IPS DF 6.9 (cell line): ENCODE results near the gene IFNL3.
A peak's percentile ranks its signal among the peaks of the same experiment; 100 is the strongest.
"Not testable (repeated sequence)": the region's sequence is repeated elsewhere in the genome, so short reads cannot be mapped to it uniquely, and the experiment has no call there.

Experiments used
- DNase-seq: peaks from one replicate; pipeline ENCODE4 v3.0.0-alpha.2; 2013; ENCODE audit warnings: low read depth, low spot score
- H3K27ac ChIP-seq: one replicate; pipeline ENCODE4 v1.5.1; 2013; ENCODE audit warnings: low read length, control low read depth
- H3K27me3 ChIP-seq: 2 replicates; pipeline ENCODE4 v1.6.1; 2013; ENCODE audit warnings: mild to moderate bottlenecking, low read length; ENCODE audit not compliant: control insufficient read depth, insufficient read depth
- H3K36me3 ChIP-seq: 2 replicates; pipeline ENCODE4 v1.6.1; 2013; ENCODE audit warnings: low read length; ENCODE audit not compliant: control insufficient read depth, insufficient read depth
- H3K4me1 ChIP-seq: 2 replicates; pipeline ENCODE4 v1.6.1; 2013; ENCODE audit warnings: low read length; ENCODE audit not compliant: control insufficient read depth, insufficient read depth
- H3K4me3 ChIP-seq: 2 replicates; pipeline ENCODE4 v1.5.1; 2013; ENCODE audit warnings: mild to moderate bottlenecking, low read length
- H3K9me3 ChIP-seq: 2 replicates; pipeline ENCODE4 v1.6.1; 2013; ENCODE audit warnings: low read length, inconsistent platforms; ENCODE audit not compliant: control insufficient read depth, insufficient read depth
- WGBS: extraction: QIAGEN DNeasy Blood & Tissue Kit; methylation state at CpG from one replicate; pipeline ENCODE4 v1.1.7; 2013; ENCODE audit warnings: mixed read lengths, missing lambda C conversion rate; ENCODE audit not compliant: insufficient read length, insufficient coverage; 5-methylcytosine and 5-hydroxymethylcytosine counted together

The IFNL3 gene

DNA sequence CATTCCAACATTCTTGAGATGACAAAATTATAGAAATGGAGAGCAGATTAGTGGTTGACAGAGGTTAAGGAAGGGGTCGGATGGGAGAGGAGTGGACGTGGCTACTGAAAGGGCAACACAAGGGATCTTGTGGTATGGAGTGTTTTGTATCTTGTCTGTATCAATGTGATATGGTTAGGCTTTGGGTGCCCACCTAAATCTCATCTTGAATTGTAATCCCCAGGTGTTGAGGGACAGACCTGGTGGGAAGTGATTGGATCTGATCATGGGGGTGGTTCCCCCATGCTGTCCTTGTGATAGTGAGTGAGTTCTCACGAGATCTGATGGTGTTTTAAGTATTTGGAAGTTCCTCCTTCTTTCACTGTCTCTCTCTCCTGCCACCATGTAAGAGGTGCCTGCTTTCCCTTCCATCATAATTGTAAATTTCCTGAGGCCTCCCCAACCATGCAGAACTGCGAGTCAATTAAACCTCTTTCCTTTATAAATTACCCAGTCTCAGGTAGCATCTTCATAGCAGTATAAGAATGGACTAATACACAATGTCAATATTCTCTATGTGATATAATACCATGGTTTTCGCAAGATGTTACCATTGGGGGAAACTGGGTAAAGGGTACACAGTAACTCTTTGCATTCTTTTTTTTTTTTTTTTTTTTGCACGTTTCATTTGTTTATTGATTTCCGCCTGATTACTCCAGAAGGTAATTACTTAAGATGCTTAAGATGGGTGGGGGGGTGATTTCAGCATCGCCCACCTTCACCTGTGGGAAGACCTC, 8.8 kb upstream of the IFNL3 start:
- Histone ChIP-seq H3K27ac (no peak overlapping the region), H3K27me3 (peaks cover 20% of the 10 kb centered on the region), H3K4me1 (no peaks in the 10 kb centered on the region), H3K36me3 (no peaks in the 10 kb centered on the region), H3K4me3 (no peak overlapping the region), H3K9me3 (no peaks in the 10 kb centered on the region)
- WGBS = no CpG with 5 or more reads among the region's 8 CpGs
- DNase-seq = no peak

GRCh38 chr19:39252458-39252857, 7.7 kb upstream of the IFNL3 start:
- peaks cover 31% of the 10 kb centered on the region for H3K27me3 ChIP-seq
- no peak for DNase-seq
- H3K9me3 ChIP-seq = no peaks in the 10 kb centered on the region
- H3K27ac ChIP-seq = no peak overlapping the region
- H3K4me1 ChIP-seq = no peaks in the 10 kb centered on the region
- no peaks in the 10 kb centered on the region for H3K36me3 ChIP-seq
- WGBS = no CpG with 5 or more reads among the region's 3 CpGs
- H3K4me3 ChIP-seq = no peak overlapping the region

DNA sequence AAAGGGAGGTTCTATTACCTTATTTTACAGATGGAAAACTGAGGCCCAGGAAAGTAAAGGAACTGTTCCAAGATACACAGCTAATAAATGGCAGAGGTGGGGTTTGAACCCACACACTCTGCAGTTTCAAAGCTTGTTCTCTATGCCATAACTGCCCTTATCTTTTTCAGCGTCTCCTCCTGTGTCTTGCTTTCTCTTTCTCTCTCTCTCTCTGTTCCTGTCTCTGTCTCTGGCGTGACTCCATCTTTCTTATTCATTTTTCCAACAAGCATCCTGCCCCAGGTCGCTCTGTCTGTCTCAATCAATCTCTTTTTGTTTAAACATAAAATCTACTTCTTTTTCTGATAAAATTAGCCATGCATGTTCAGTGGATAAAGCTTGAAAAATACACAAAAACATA, 7.0 kb upstream of the IFNL3 start:
- no CpG with 5 or more reads among the region's 3 CpGs for WGBS
- Histone ChIP-seq H3K36me3 (no peaks in the 10 kb centered on the region), H3K27ac (no peak overlapping the region), H3K9me3 (no peaks in the 10 kb centered on the region), H3K27me3 (peaks cover 35% of the 10 kb centered on the region), H3K4me1 (0 out of 2 replicates have a peak, but pooled peaks cover 2% of the 10 kb centered on the region), H3K4me3 (no peak overlapping the region)
- no peak for DNase-seq

GRCh38 chr19:39251081-39251480, 6.3 kb upstream of the IFNL3 start:
- WGBS = no CpG with 5 or more reads among the region's 5 CpGs
- Histone ChIP-seq H3K4me1 (0 out of 2 replicates have a peak, but pooled peaks cover 2% of the 10 kb centered on the region), H3K4me3 (no peak overlapping the region), H3K36me3 (no peaks in the 10 kb centered on the region), H3K9me3 (no peaks in the 10 kb centered on the region), H3K27me3 (peaks cover 35% of the 10 kb centered on the region), H3K27ac (no peak overlapping the region)
- DNase-seq = no peak

- Histone ChIP-seq H3K9me3 (no peaks in the 10 kb centered on the region), H3K27me3 (peaks cover 35% of the 10 kb centered on the region), H3K36me3 (no peaks in the 10 kb centered on the region), H3K27ac (no peak within 1 kb of the TSS), H3K4me1 (0 out of 2 replicates have a peak, but pooled peaks cover 2% of the 10 kb centered on the region), H3K4me3 (peak within 1 kb of the TSS; percentile 21; the same call in 1 of the 2 replicates)
- DNase-seq = no peak
- WGBS = no CpG with 5 or more reads among the region's 13 CpGs
Observed at GRCh38 chr19:39248806-39249205, 4.0 kb upstream of the IFNL3 start, which contains the start of gene IFNL4. Gene IFNL4 (minus strand): TSS chr19:39248856.

DNA sequence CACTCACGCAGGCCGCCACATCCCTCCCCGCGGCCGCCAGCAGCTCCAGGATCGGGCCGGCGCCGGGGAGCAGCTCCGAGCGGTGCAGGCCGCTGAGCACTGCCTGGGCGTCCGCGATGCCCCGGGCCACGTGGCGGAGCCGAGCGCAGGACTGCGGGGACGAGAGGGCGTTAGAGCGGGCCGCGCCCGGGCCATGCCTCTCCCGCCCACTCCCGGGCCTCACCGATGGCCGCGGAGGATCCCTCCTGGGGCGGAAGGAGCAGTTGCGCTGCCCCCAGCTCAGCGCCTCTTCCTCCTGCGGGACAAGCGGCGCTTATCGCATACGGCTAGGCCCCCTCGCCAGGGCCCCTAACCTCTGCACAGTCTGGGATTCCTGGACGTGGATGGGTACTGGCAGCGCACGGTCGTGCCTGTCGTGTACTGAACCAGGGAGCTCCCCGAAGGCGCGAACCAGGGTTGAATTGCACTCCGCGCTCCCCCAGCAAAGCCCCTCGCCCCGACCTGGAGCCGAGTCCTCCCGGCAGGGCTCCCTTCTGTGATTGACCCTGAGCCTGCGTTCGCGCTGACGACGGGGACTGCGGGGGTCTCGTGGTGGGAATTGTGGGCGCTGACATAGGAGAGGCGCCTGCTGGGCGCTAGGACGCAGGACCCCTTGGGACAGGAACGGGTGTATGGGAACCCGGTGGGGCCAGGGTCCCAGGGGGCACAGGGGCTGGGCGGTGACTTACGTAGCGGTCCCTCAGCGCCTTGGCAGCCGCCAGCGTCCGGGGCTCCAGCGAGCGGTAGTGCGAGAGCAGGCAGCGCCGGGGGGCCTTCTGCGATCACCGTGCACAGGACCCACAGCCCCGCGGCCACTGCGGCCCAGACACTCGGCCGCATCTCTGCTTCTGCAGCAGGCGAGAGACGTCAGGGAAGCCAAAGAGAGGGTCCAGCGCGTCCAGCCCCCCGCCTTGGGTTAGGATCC, 3.2 kb upstream of the IFNL3 start:
- Histone ChIP-seq H3K9me3 (no peaks in the 10 kb centered on the region), H3K4me1 (0 out of 2 replicates have a peak, but pooled peaks cover 2% of the 10 kb centered on the region), H3K27ac (no peak overlapping the region), H3K36me3 (no peaks in the 10 kb centered on the region), H3K4me3 (peak overlapping the region; percentile 21; the same call in 1 of the 2 replicates), H3K27me3 (peaks cover 35% of the 10 kb centered on the region)
- WGBS = no CpG with 5 or more reads among the region's 92 CpGs
- DNase-seq = no peak

GRCh38 chr19:39246951-39247669, 2.3 kb upstream of the IFNL3 start:
- Histone ChIP-seq H3K36me3 (no peaks in the 10 kb centered on the region), H3K27me3 (peaks cover 31% of the 10 kb centered on the region), H3K9me3 (no peaks in the 10 kb centered on the region), H3K4me1 (0 out of 2 replicates have a peak, but pooled peaks cover 2% of the 10 kb centered on the region), H3K4me3 (peak overlapping the region; percentile 21; the same call in 1 of the 2 replicates), H3K27ac (no peak overlapping the region)
- no peak for DNase-seq
- WGBS = no CpG with 5 or more reads among the region's 42 CpGs

- not testable (repeated sequence) for H3K36me3 ChIP-seq, DNase-seq, H3K9me3 ChIP-seq, H3K4me3 ChIP-seq, H3K27ac ChIP-seq, H3K4me1 ChIP-seq
- WGBS = no CpG with 5 or more reads among the region's 1 CpG
- peaks cover 29% of the 10 kb centered on the region for H3K27me3 ChIP-seq
Observed at GRCh38 chr19:39245166-39245565, 360 bp upstream of the IFNL3 start.

DNA sequence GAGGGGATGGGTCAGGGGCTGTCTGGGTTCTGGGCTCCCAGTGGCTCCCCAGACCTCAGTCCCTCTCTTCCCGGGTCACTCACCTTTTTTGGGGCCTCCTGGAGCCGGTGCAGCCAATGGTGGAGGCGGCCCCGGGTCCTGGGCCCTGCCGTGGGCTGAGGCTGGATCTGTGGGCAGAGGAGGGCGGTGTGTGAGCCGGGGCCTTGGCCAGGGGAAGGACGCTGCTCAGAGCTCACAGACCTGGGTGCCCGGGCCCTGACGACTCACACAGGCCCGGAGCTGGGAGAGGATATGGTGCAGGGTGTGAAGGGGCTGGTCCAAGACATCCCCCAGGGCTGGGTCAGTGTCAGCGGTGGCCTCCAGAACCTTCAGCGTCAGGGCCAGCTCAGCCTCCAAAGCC, 1.1 kb downstream of the IFNL3 start:
- not testable (repeated sequence) for H3K27ac ChIP-seq, H3K9me3 ChIP-seq, H3K36me3 ChIP-seq, H3K4me1 ChIP-seq, H3K4me3 ChIP-seq, DNase-seq
- H3K27me3 ChIP-seq = peaks cover 17% of the 10 kb centered on the region
- WGBS = no CpG with 5 or more reads among the region's 13 CpGs

DNA sequence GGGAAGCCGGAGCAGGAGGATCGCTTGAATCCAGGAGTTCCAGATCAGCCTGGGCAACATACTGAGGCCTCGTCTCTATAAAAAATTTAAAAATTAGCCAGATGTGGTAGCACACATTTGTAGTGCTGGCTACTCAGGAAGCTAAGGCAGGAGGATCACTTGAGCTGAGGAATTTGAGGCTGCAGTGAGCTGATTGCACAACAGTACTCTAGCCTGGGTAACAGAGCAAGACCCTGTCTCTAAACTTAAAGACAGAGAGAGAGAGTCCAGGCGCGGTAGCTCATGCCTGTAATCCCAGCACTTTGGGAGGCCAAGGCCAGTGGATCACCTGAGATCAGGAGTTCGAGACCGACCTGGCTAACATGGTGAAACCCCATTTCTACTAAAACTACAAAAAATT, 4.4 kb downstream of the IFNL3 start:
- no peak for DNase-seq
- H3K4me1 ChIP-seq = no peaks in the 10 kb centered on the region
- H3K4me3 ChIP-seq = no peak overlapping the region
- H3K27me3 ChIP-seq = no peaks in the 10 kb centered on the region; the same call in 1 of the 2 replicates
- no peaks in the 10 kb centered on the region for H3K9me3 ChIP-seq
- no CpG with 5 or more reads among the region's 7 CpGs for WGBS
- H3K36me3 ChIP-seq = no peaks in the 10 kb centered on the region
- no peak overlapping the region for H3K27ac ChIP-seq
